Measurements from ENCODE around the gene RPP25.

Gene RPP25

GRCh38 chr15:74961616-74962015, 5.0 kb upstream of the RPP25 start:
- TF ChIP-seq CTCF (IDR thresholded peaks at IDR 0.05; ENCODE audit: insufficient read depth, low read length, poor library complexity, severe bottlenecking): no peak
- no peak for TF ChIP-seq EZH2phosphoT487 (conservative IDR thresholded peaks at IDR 0.05; ENCODE audit: low read length)
- Histone ChIP-seq H4K20me1 (ENCODE audit: low read depth, low read length) (no peaks in the 10 kb centered on the region), H3F3A (ENCODE audit: insufficient read depth) (no peaks in the 10 kb centered on the region), H3K36me3 (ENCODE audit: low read length) (no peaks in the 10 kb centered on the region), H3K27me3 (ENCODE audit: low read length) (no peaks in the 10 kb centered on the region), H3K4me3 (ENCODE audit: insufficient read depth, low read length, poor library complexity, severe bottlenecking) (no peak overlapping the region), H3K9ac (ENCODE audit: low read length) (no peak overlapping the region), H3K27ac (ENCODE audit: low read depth, low read length) (no peak overlapping the region), H3K9me3 (ENCODE audit: insufficient read depth, low read length) (no peaks in the 10 kb centered on the region), H3K79me2 (ENCODE audit: insufficient read depth, low read length) (no peaks in the 10 kb centered on the region), H2AFZ (ENCODE audit: low read depth, low read length, severe bottlenecking) (no peak overlapping the region), H3K4me2 (ENCODE audit: low read depth, low read length, poor library complexity, severe bottlenecking) (no peak overlapping the region), H3K9me2 (replicated peaks; ENCODE audit: insufficient read depth, low read length) (no peaks in the 10 kb centered on the region)

GRCh38 chr15:74960995-74961588, 4.5 kb upstream of the RPP25 start:
- Histone ChIP-seq H2AFZ (ENCODE audit: low read depth, low read length, severe bottlenecking) (no peak overlapping the region), H3K27ac (ENCODE audit: low read depth, low read length) (no peak overlapping the region), H4K20me1 (ENCODE audit: low read depth, low read length) (no peaks in the 10 kb centered on the region)

GRCh38 chr15:74960286-74960685, 3.7 kb upstream of the RPP25 start:
- Histone ChIP-seq H3K27me3 (ENCODE audit: low read length) (no peaks in the 10 kb centered on the region), H3K36me3 (ENCODE audit: low read length) (no peaks in the 10 kb centered on the region), H4K20me1 (ENCODE audit: low read depth, low read length) (no peaks in the 10 kb centered on the region), H3K9me3 (ENCODE audit: insufficient read depth, low read length) (no peaks in the 10 kb centered on the region), H3K9ac (ENCODE audit: low read length) (no peak overlapping the region), H3K4me3 (ENCODE audit: insufficient read depth, low read length, poor library complexity, severe bottlenecking) (no peak overlapping the region), H3K27ac (ENCODE audit: low read depth, low read length) (no peak overlapping the region), H3K79me2 (ENCODE audit: insufficient read depth, low read length) (peaks cover 11% of the 10 kb centered on the region), H3F3A (ENCODE audit: insufficient read depth) (no peaks in the 10 kb centered on the region), H3K4me2 (ENCODE audit: low read depth, low read length, poor library complexity, severe bottlenecking) (no peak overlapping the region), H3K9me2 (replicated peaks; ENCODE audit: insufficient read depth, low read length) (no peaks in the 10 kb centered on the region), H2AFZ (ENCODE audit: low read depth, low read length, severe bottlenecking) (no peak overlapping the region)
- TF ChIP-seq CTCF (IDR thresholded peaks at IDR 0.05; ENCODE audit: insufficient read depth, low read length, poor library complexity, severe bottlenecking) (no peak), EZH2phosphoT487 (conservative IDR thresholded peaks at IDR 0.05; ENCODE audit: low read length) (no peak)

More at GRCh38 chr15:74960995-74961588, 4.5 kb upstream of the RPP25 start:
- H3K9ac ChIP-seq (ENCODE audit: low read length): no peak overlapping the region
- H3K36me3 ChIP-seq (ENCODE audit: low read length): no peaks in the 10 kb centered on the region
- no peak for TF ChIP-seq CTCF (IDR thresholded peaks at IDR 0.05; ENCODE audit: insufficient read depth, low read length, poor library complexity, severe bottlenecking)
- TF ChIP-seq EZH2phosphoT487 (conservative IDR thresholded peaks at IDR 0.05; ENCODE audit: low read length): no peak
- no peaks in the 10 kb centered on the region for H3K9me3 ChIP-seq (ENCODE audit: insufficient read depth, low read length)
- no peaks in the 10 kb centered on the region for H3K27me3 ChIP-seq (ENCODE audit: low read length)
- no peaks in the 10 kb centered on the region for H3K9me2 ChIP-seq (replicated peaks; ENCODE audit: insufficient read depth, low read length)
- H3K79me2 ChIP-seq (ENCODE audit: insufficient read depth, low read length): peaks cover 3% of the 10 kb centered on the region; the same call in 1 of the 2 replicates
- no peak overlapping the region for H3K4me3 ChIP-seq (ENCODE audit: insufficient read depth, low read length, poor library complexity, severe bottlenecking)
- H3K4me2 ChIP-seq (ENCODE audit: low read depth, low read length, poor library complexity, severe bottlenecking): no peak overlapping the region
- H3F3A ChIP-seq (ENCODE audit: insufficient read depth): no peaks in the 10 kb centered on the region
